Testis (tissue), 3 donors: ENCODE measurements around the gene FCGBP. TPM values are rescaled to one million over a fixed set of nuclear protein-coding genes. Genes with fewer than 3 reads are reported as not detected.

Source experiments
- DNase-seq: peaks from one replicate; pipeline ENCODE4 v3.0.0-alpha.2; 2019
- H3K27ac ChIP-seq, 2 donors: fragments of 200-600 bp; sonication (generic); one replicate each; pipeline ENCODE4 v1.5.1; 2019
- H3K27me3 ChIP-seq: fragments of 200-600 bp; sonication (generic); one replicate; pipeline ENCODE4 v1.5.1; 2019
- H3K36me3 ChIP-seq: fragments of 200-600 bp; sonication (generic); one replicate; pipeline ENCODE4 v1.5.1; 2017; ENCODE audit warnings: low read depth; ENCODE audit errors: missing control alignments
- H3K4me1 ChIP-seq: fragments of 200-600 bp; sonication (generic); one replicate; pipeline ENCODE4 v1.5.1; 2019
- H3K4me3 ChIP-seq, 2 donors: fragments of 200-600 bp; sonication (generic); one replicate each; pipeline ENCODE4 v1.5.1; 2017 to 2019
- H3K9me3 ChIP-seq: fragments of 200-600 bp; sonication (generic); one replicate; pipeline ENCODE4 v1.5.1; 2017
- CTCF ChIP-seq, 3 experiments: fragments of 450-650 bp in 2 of 3; fragments of 200-600 bp in 1 of 3; sonication (generic) in 1 of 3; IDR thresholded peaks; one replicate each; pipeline ENCODE4 v1.5.1; 2016 to 2019; ENCODE audit warnings: antibody characterized with exemption in 3 of 3, mild to moderate bottlenecking in 2 of 3, moderate library complexity in 1 of 3
- POLR2A ChIP-seq: fragments of 450-650 bp; IDR thresholded peaks from one replicate; pipeline ENCODE4 v1.6.1; 2017; ENCODE audit warnings: antibody characterized with exemption, mild to moderate bottlenecking, moderate library complexity
- WGBS, 2 donors: methylation state at CpG; one replicate each; pipeline ENCODE4 v1.1.5; 2018; 5-methylcytosine and 5-hydroxymethylcytosine counted together
- intact Hi-C: fragments of 100-400 bp; cut with DNase I; formaldehyde crosslinking; loops from one replicate; pipeline ENCODE4 v1.15.1; 2023; ENCODE audit warnings: low total_unique reads
- polyA plus RNA-seq: library from polyadenylated mRNA; stranded (reverse); fragments of 350-450 nt; fragmentation: Illumina TruSeq; extraction: RNeasy Lipid Tissue Mini Kit (QIAGEN cat#74804); gene quantifications from one replicate; pipeline ENCODE4 v1.2.3, GENCODE V29; 2014; ENCODE audit warnings: low read depth, low replicate concordance; ENCODE audit not compliant: insufficient read depth
- total RNA-seq, 2 donors: library from RNA; depleted of rRNA; stranded (reverse); fragments of >200 nt; gene quantifications; one replicate each; pipeline ENCODE4 v1.2.3, GENCODE V29; 2016

FCGBP gene
- total and polyA plus RNA-seq, 3 donors from 2014 or later: 6.7 to 18.8 (median 15.9) TPM

- intact Hi-C loops: loop anchor here (10.0 kb wide), 1 partner anchor 127 kb away; the partner anchor contains the start of gene FBL
- WGBS, 2 donors: 2 to 3% methylated on average over 11 to 21 of the region's 21 CpGs
- no peaks in the 10 kb centered on the region for H3K9me3 ChIP-seq
- TF ChIP-seq POLR2A: no peak
- peak overlapping the region; percentile 64 to 94 for H3K4me3 ChIP-seq
- no peak for DNase-seq
- H3K4me1 ChIP-seq: peaks cover 9% of the 10 kb centered on the region
- no peaks in the 10 kb centered on the region for H3K36me3 ChIP-seq
- peak overlapping the region; percentile 54 to 67 for H3K27ac ChIP-seq
- no peaks in the 10 kb centered on the region for H3K27me3 ChIP-seq
Observed at GRCh38 chr19:39971380-39972035, 37.1 kb upstream of the FCGBP start.

GRCh38 chr19:39970675-39971379 is 36.4 kb upstream of the FCGBP start, which contains the start of gene PSMC4:
Gene PSMC4 (plus strand): TSS chr19:39971165. CDS start chr19:39971203, 38 bp downstream.
- WGBS, 2 donors: 0 to 1% methylated on average over 23 to 45 of the region's 47 CpGs
- TF ChIP-seq CTCF (IDR thresholded peaks at IDR 0.05) (peak; percentile 51 to 68 (median 55)), POLR2A (peak; percentile 43)
- H3K27me3 ChIP-seq: no peaks in the 10 kb centered on the region
- no peaks in the 10 kb centered on the region for H3K36me3 ChIP-seq
- H3K27ac ChIP-seq: peak within 1 kb of the TSS; percentile 71 to 90
- peaks cover 9% of the 10 kb centered on the region for H3K4me1 ChIP-seq
- no peaks in the 10 kb centered on the region for H3K9me3 ChIP-seq
- peak within 1 kb of the TSS; percentile 64 to 94 for H3K4me3 ChIP-seq
- intact Hi-C loops: loop anchor here (10.0 kb wide), 1 partner anchor 126 kb away; the partner anchor contains the start of gene FBL
- peak; percentile 97 for DNase-seq

- Histone ChIP-seq H3K36me3 (no peaks in the 10 kb centered on the region), H3K4me1 (peaks cover 9% of the 10 kb centered on the region), H3K9me3 (no peaks in the 10 kb centered on the region), H3K27me3 (no peaks in the 10 kb centered on the region), H3K27ac (peak overlapping the region; percentile 71 to 90), H3K4me3 (peak overlapping the region; percentile 64 to 94)
- WGBS, 2 donors: 0% methylated on average over 4 to 11 of the region's 11 CpGs
- DNase-seq: no peak
- intact Hi-C loops: loop anchor here (10.0 kb wide), 1 partner anchor 126 kb away; the partner anchor contains the start of gene FBL
- TF ChIP-seq POLR2A (no peak), CTCF (IDR thresholded peaks at IDR 0.05) (no peak)
Observed at GRCh38 chr19:39970425-39970674, 35.9 kb upstream of the FCGBP start.

- no peak for TF ChIP-seq CTCF (IDR thresholded peaks at IDR 0.05)
- TF ChIP-seq POLR2A: no peak
- WGBS, 2 donors: 58 to 61% methylated on average over 13 of the region's 13 CpGs
Observed at GRCh38 chr19:39969681-39970424, 35.4 kb upstream of the FCGBP start.

GRCh38 chr19:39969266-39969665 is 34.8 kb upstream of the FCGBP start:
- no peak for TF ChIP-seq CTCF (IDR thresholded peaks at IDR 0.05)
- intact Hi-C loops: no loop called here
- no peak overlapping the region for H3K27ac ChIP-seq
- no peak for DNase-seq
- no peak overlapping the region for H3K4me3 ChIP-seq
- 34 to 64% methylated on average over 4 to 6 of the region's 6 CpGs for WGBS, 2 donors
- peaks cover 9% of the 10 kb centered on the region for H3K4me1 ChIP-seq
- no peaks in the 10 kb centered on the region for H3K27me3 ChIP-seq
- no peaks in the 10 kb centered on the region for H3K36me3 ChIP-seq
- H3K9me3 ChIP-seq: no peaks in the 10 kb centered on the region

More at GRCh38 chr19:39969681-39970424, 35.4 kb upstream of the FCGBP start:
- peak overlapping the region; percentile 71 to 90 for H3K27ac ChIP-seq
- H3K9me3 ChIP-seq: no peaks in the 10 kb centered on the region
- H3K27me3 ChIP-seq: no peaks in the 10 kb centered on the region
- no peaks in the 10 kb centered on the region for H3K36me3 ChIP-seq
- intact Hi-C loops: loop anchor here (10.0 kb wide), 1 partner anchor 125 kb away; the partner anchor contains the start of gene FBL
- H3K4me1 ChIP-seq: peaks cover 9% of the 10 kb centered on the region
- no peak for DNase-seq
- H3K4me3 ChIP-seq: peak overlapping the region; percentile 64 to 94
